Measurements from ENCODE around the gene SUCLG2. TPM values are rescaled to one million over a fixed set of nuclear protein-coding genes. Genes with fewer than 3 reads are reported as not detected.

The SUCLG2 gene
- total RNA-seq, 1 donor from 2014 or later = 53.8 TPM

GRCh38 chr3:67468511-67468910 lies 185.9 kb downstream of the SUCLG2 start:
- H3K9me3 ChIP-seq = no peaks in the 10 kb centered on the region
- no peak for ATAC-seq
- no peaks in the 10 kb centered on the region for H3K4me1 ChIP-seq
- DNase-seq = no peak
- H3K4me3 ChIP-seq = no peak overlapping the region
- TF ChIP-seq, protein P1, sequence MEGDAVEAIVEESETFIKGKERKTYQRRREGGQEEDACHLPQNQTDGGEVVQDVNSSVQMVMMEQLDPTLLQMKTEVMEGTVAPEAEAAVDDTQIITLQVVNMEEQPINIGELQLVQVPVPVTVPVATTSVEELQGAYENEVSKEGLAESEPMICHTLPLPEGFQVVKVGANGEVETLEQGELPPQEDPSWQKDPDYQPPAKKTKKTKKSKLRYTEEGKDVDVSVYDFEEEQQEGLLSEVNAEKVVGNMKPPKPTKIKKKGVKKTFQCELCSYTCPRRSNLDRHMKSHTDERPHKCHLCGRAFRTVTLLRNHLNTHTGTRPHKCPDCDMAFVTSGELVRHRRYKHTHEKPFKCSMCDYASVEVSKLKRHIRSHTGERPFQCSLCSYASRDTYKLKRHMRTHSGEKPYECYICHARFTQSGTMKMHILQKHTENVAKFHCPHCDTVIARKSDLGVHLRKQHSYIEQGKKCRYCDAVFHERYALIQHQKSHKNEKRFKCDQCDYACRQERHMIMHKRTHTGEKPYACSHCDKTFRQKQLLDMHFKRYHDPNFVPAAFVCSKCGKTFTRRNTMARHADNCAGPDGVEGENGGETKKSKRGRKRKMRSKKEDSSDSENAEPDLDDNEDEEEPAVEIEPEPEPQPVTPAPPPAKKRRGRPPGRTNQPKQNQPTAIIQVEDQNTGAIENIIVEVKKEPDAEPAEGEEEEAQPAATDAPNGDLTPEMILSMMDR (IDR thresholded peaks at IDR 0.05) = no peak
- no peak overlapping the region for H3K27ac ChIP-seq
- intact Hi-C loops (cut with DNase I) = no loop called here
- no peaks in the 10 kb centered on the region for H3K27me3 ChIP-seq
- no peaks in the 10 kb centered on the region for H3K36me3 ChIP-seq

DNA sequence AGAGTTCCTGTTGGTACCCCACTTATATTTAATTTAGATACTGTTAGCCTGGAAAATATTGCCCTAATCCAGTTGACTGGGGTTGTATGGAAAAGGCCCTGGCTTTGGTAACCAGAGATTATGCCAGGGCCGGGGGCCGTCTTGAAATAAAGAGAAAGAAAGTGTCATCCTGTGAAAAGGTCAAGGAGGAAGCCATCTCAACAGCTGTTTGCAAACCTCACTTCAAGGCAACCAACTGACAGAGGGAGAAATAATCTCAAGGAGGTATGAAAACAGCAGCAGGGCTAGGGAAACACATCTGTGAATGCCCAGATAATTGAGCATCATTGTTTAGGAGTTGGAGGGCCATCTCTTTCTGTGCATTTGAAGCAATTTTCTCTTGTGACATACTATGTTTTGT lies 190.8 kb downstream of the SUCLG2 start:
- ATAC-seq = no peak
- TF ChIP-seq, protein P1 (IDR thresholded peaks at IDR 0.05) = no peak
- intact Hi-C loops (cut with DNase I) = no loop called here

DNA sequence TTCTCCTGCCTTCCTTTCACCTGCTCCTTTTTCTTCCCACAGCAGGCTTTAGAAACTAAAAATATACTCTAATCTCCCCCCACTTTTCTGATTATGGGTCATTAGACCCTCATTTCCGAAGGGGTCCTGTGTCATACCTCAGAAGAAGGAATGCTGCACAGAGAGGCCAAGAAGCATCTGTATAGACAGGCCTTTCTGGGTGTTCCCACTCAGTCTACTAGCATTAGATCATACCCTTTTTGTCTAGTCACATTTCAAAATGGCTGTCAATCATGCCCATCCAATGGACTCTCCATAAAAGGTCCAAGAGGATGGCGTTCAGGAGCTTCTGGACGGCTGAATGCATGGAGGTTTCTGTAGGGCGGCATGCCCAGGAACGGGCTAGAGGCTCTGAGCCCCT lies 192.2 kb downstream of the SUCLG2 start:
- TF ChIP-seq, protein P1 (IDR thresholded peaks at IDR 0.05) = no peak

More for the DNA sequence above, 190.8 kb downstream of the SUCLG2 start:
- Histone ChIP-seq H3K27me3 (no peaks in the 10 kb centered on the region), H3K4me3 (no peak overlapping the region), H3K36me3 (no peaks in the 10 kb centered on the region), H3K4me1 (no peaks in the 10 kb centered on the region), H3K27ac (no peak overlapping the region), H3K9me3 (no peaks in the 10 kb centered on the region)
- DNase-seq = no peak

DNA sequence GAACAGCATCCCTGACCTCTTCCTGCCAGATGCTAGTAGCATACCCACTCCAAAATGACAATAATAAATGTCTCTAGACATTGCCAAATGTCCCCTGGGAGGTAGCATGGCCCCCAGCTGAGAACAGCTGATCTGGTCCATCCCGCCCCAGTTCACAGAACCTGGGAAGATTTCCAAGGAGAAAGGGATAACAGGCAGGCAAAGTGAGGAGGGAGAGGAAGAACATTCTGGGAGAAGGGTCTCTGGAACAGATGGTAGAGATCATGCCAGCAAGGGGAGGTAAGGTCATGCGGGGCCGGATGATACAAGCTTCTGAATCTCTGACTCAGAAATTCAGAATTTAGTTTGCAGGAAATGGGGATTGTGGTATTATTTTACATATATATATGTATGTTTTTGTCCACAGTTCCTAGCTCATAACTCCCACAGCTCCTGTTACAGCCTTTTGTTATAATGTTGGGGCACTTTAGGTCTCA lies 192.7 kb downstream of the SUCLG2 start:
- Histone ChIP-seq H3K27ac (no peak overlapping the region), H3K4me3 (no peak overlapping the region), H3K4me1 (no peaks in the 10 kb centered on the region), H3K9me3 (no peaks in the 10 kb centered on the region), H3K27me3 (no peaks in the 10 kb centered on the region), H3K36me3 (no peaks in the 10 kb centered on the region)
- TF ChIP-seq, protein P1 (IDR thresholded peaks at IDR 0.05) = no peak
- intact Hi-C loops (cut with DNase I) = no loop called here
- ATAC-seq (no peak), DNase-seq (no peak)

More for the DNA sequence above, 192.2 kb downstream of the SUCLG2 start:
- H3K36me3 ChIP-seq = no peaks in the 10 kb centered on the region
- H3K9me3 ChIP-seq = no peaks in the 10 kb centered on the region
- intact Hi-C loops (cut with DNase I) = no loop called here
- H3K4me3 ChIP-seq = no peak overlapping the region
- ATAC-seq = no peak
- no peak overlapping the region for H3K27ac ChIP-seq
- H3K4me1 ChIP-seq = no peaks in the 10 kb centered on the region
- no peak for DNase-seq
- H3K27me3 ChIP-seq = no peaks in the 10 kb centered on the region

DNA sequence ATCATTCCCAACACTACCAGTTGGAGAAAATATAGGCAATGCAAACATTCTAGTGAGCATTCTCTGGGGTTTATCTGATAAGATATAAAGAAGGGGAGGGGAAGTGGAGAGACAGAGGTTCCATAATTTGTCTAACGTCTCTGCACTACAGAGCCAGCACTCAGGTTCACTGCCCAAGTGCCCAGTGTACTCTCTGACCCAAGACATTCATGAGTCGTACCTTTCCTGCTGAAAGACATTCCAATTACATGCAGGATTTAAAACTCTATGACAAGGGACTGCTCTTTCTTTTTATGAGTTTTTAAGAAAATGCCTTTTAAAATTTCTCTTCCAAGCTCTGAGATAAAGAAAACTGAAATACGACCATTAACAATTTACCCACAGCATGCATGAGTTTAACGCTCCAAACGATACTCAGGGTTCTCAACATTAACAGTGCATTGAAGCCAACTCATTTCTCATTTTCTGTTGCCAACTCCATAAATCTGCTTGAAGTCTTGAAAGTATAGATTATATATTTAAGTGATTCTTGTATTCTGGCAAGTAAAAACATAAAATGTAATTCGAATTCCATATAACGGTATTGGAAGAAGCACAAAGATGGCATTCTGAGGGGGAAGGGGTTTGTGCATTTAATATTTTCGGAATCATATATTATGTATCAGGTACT lies 193.4 kb downstream of the SUCLG2 start:
- H3K36me3 ChIP-seq = no peaks in the 10 kb centered on the region
- no peaks in the 10 kb centered on the region for H3K4me1 ChIP-seq
- TF ChIP-seq, protein P1 (IDR thresholded peaks at IDR 0.05) = no peak
- H3K27ac ChIP-seq = no peak overlapping the region
- no peaks in the 10 kb centered on the region for H3K27me3 ChIP-seq
- ATAC-seq (no peak), DNase-seq (no peak)
- no peaks in the 10 kb centered on the region for H3K9me3 ChIP-seq
- no peak overlapping the region for H3K4me3 ChIP-seq
- intact Hi-C loops (cut with DNase I) = no loop called here

Data from upper lobe of right lung (tissue), 1 donor.